Neural cell (in vitro differentiated cells): Measurements from ENCODE around the gene DCDC1.

ENCODE experiments used
- CTCF ChIP-seq: fragments of 450-650 bp; IDR thresholded peaks from 2 replicates; pipeline ENCODE4 v1.5.1; 2014; ENCODE audit warnings: antibody characterized with exemption, mild to moderate bottlenecking, moderate library complexity; ENCODE audit not compliant: poor library complexity, severe bottlenecking
- EP300 ChIP-seq: fragments of 450-650 bp; conservative IDR thresholded peaks from 2 replicates; pipeline ENCODE4 v1.6.1; 2014; ENCODE audit warnings: antibody characterized with exemption, mild to moderate bottlenecking, moderate library complexity; ENCODE audit not compliant: poor library complexity, severe bottlenecking
- EZH2 ChIP-seq: fragments of 200-600, 300-800 bp; shearing (Covaris generic), sonication (generic); IDR thresholded peaks from 2 replicates; pipeline ENCODE4 v1.6.1; 2014; ENCODE audit warnings: antibody characterized with exemption, low read length, borderline replicate concordance, mild to moderate bottlenecking; ENCODE audit not compliant: insufficient read depth, poor library complexity, severe bottlenecking
- TAF1 ChIP-seq: IDR thresholded peaks from 2 replicates; pipeline ENCODE4 v1.6.1; 2012; ENCODE audit warnings: low read depth

DNA sequence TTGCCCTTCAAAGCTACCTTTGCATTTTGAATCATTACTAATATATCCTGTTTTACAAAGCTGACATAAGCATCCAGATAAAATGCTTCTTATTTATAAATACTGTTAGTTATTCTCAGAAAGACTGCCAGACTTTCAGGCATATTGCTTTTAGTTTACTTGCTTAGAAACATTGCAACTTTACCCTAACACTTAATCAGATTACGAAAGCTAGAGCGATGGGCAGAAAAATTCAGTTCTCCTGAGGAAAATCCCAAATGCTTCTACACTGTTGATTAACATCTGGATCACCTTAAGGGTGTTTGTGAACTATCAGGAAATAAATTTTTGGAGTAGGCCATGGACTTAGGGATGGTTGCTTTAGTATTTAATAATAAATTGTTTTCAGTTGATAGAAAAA lies 493.7 kb downstream of the DCDC1 start:
- no peak for TF ChIP-seq EZH2
- no peak for TF ChIP-seq CTCF
- no peak for TF ChIP-seq TAF1
- no peak for TF ChIP-seq EP300
